Osteoblast (primary cell): ENCODE results near the gene CDH16. TPM values are rescaled to one million over a fixed set of nuclear protein-coding genes. Genes with fewer than 3 reads are reported as not detected.
A peak's percentile ranks its signal among the peaks of the same experiment; 100 is the strongest.

Experiments used
- DNase-seq: peaks from one replicate; pipeline ENCODE4 v3.0.0; 2011; ENCODE audit warnings: low spot score, mixed read lengths; ENCODE audit not compliant: insufficient read length; ENCODE audit errors: missing footprints
- H2AFZ ChIP-seq: 2 replicates; pipeline ENCODE4 v1.6.0; 2011; ENCODE audit warnings: mild to moderate bottlenecking, low read length
- H3K27ac ChIP-seq: 2 replicates; pipeline ENCODE4 v1.5.1; 2011; ENCODE audit warnings: mild to moderate bottlenecking, low read depth, low read length, moderate library complexity
- H3K27me3 ChIP-seq: 2 replicates; pipeline ENCODE4 v1.6.0; 2012; ENCODE audit warnings: mild to moderate bottlenecking, control low read depth, inconsistent platforms, low read length, moderate library complexity; ENCODE audit not compliant: insufficient read depth
- H3K36me3 ChIP-seq: 2 replicates; pipeline ENCODE4 v1.5.1; 2011; ENCODE audit warnings: mild to moderate bottlenecking, low read length, control low read depth, moderate library complexity; ENCODE audit not compliant: insufficient read depth
- H3K4me1 ChIP-seq: 2 replicates; pipeline ENCODE4 v1.5.1; 2011; ENCODE audit warnings: mild to moderate bottlenecking, low read length, control low read depth, moderate library complexity; ENCODE audit not compliant: insufficient read depth
- H3K4me2 ChIP-seq: 2 replicates; pipeline ENCODE4 v1.6.0; 2011; ENCODE audit warnings: mild to moderate bottlenecking, low read length; ENCODE audit not compliant: insufficient read depth
- H3K4me3 ChIP-seq: fragments of 200-600 bp; sonication (generic); 3 replicates; pipeline ENCODE4 v1.5.1; 2012; ENCODE audit warnings: mild to moderate bottlenecking, low read length, inconsistent platforms; ENCODE audit not compliant: insufficient read depth
- H3K79me2 ChIP-seq: 2 replicates; pipeline ENCODE4 v1.6.0; 2012; ENCODE audit warnings: mild to moderate bottlenecking, low read length, control low read depth, inconsistent platforms; ENCODE audit not compliant: insufficient read depth
- H3K9me3 ChIP-seq: 2 replicates; pipeline ENCODE4 v1.5.1; 2011; ENCODE audit warnings: low read depth, low read length, control low read depth
- H4K20me1 ChIP-seq: 2 replicates; pipeline ENCODE4 v1.6.0; 2012; ENCODE audit warnings: mild to moderate bottlenecking, low read length, control low read depth; ENCODE audit not compliant: insufficient read depth
- CTCF ChIP-seq: IDR thresholded peaks from 2 replicates; pipeline ENCODE4 v1.5.1; 2011; ENCODE audit warnings: mild to moderate bottlenecking, low read depth, low read length, moderate library complexity; ENCODE audit errors: extremely low read depth
- total RNA-seq: library from RNA; depleted of rRNA; stranded (reverse); fragments of >200 nt; gene quantifications from 2 replicates; pipeline ENCODE4 v1.2.3, GENCODE V29; 2012

CDH16 gene
- total RNA-seq, 1 donor = not detected

GRCh38 chr16:66904428-66904845, 14.2 kb downstream of the CDH16 start:
- Histone ChIP-seq H3K27ac (no peak overlapping the region), H2AFZ (no peak overlapping the region), H3K79me2 (no peaks in the 10 kb centered on the region), H3K4me3 (no peak overlapping the region), H3K27me3 (peaks cover 17% of the 10 kb centered on the region), H3K9me3 (no peaks in the 10 kb centered on the region), H3K4me1 (peaks cover 21% of the 10 kb centered on the region), H4K20me1 (no peaks in the 10 kb centered on the region), H3K4me2 (no peak overlapping the region), H3K36me3 (no peaks in the 10 kb centered on the region)
- no peak for TF ChIP-seq CTCF
- no peak for DNase-seq

- DNase-seq = peak; percentile 87
- peaks cover 13% of the 10 kb centered on the region for H3K27me3 ChIP-seq
- H3K36me3 ChIP-seq = no peaks in the 10 kb centered on the region
- no peak overlapping the region for H3K4me3 ChIP-seq
- H3K4me1 ChIP-seq = peaks cover 27% of the 10 kb centered on the region
- H4K20me1 ChIP-seq = no peaks in the 10 kb centered on the region
- H3K27ac ChIP-seq = no peak overlapping the region
- no peak overlapping the region for H2AFZ ChIP-seq
- no peak for TF ChIP-seq CTCF
- no peaks in the 10 kb centered on the region for H3K9me3 ChIP-seq
- H3K79me2 ChIP-seq = no peaks in the 10 kb centered on the region
- H3K4me2 ChIP-seq = no peak overlapping the region
Observed at GRCh38 chr16:66903544-66904427, 14.9 kb downstream of the CDH16 start.

GRCh38 chr16:66902648-66903543, 15.8 kb downstream of the CDH16 start:
- no peaks in the 10 kb centered on the region for H3K36me3 ChIP-seq
- H3K79me2 ChIP-seq = no peaks in the 10 kb centered on the region
- H3K4me2 ChIP-seq = no peak overlapping the region
- H3K4me3 ChIP-seq = no peak overlapping the region
- no peak overlapping the region for H2AFZ ChIP-seq
- peaks cover 35% of the 10 kb centered on the region for H3K4me1 ChIP-seq
- H3K27ac ChIP-seq = no peak overlapping the region
- TF ChIP-seq CTCF = no peak
- peak; percentile 79 for DNase-seq
- peaks cover 6% of the 10 kb centered on the region for H3K27me3 ChIP-seq
- no peaks in the 10 kb centered on the region for H3K9me3 ChIP-seq
- no peaks in the 10 kb centered on the region for H4K20me1 ChIP-seq

GRCh38 chr16:66901626-66902025, 17.1 kb downstream of the CDH16 start:
- no peak for TF ChIP-seq CTCF
- Histone ChIP-seq H3K79me2 (no peaks in the 10 kb centered on the region), H3K9me3 (no peaks in the 10 kb centered on the region), H4K20me1 (no peaks in the 10 kb centered on the region), H3K4me1 (peaks cover 35% of the 10 kb centered on the region), H3K27me3 (no peaks in the 10 kb centered on the region), H2AFZ (no peak overlapping the region), H3K27ac (no peak overlapping the region), H3K4me2 (no peak overlapping the region), H3K4me3 (no peak overlapping the region), H3K36me3 (no peaks in the 10 kb centered on the region)
- peak; percentile 52 for DNase-seq
